22Rv1 (cell line): ENCODE data around the gene PRH2.

Experiments
- H3K27ac ChIP-seq: fragments of 450-650 bp; 2 replicates; pipeline ENCODE4 v1.5.1; 2017
- CTCF ChIP-seq: fragments of 450-650 bp; IDR thresholded peaks from 2 replicates; pipeline ENCODE4 v1.5.1; 2017; ENCODE audit warnings: mild to moderate bottlenecking
- ZFX ChIP-seq: fragments of 450-650 bp; IDR thresholded peaks from 2 replicates; pipeline ENCODE4 v1.6.1; 2017; ENCODE audit warnings: antibody characterized with exemption, borderline replicate concordance

PRH2 gene

GRCh38 chr12:10982244-10982643, 53.2 kb downstream of the PRH2 start:
- no peak overlapping the region for H3K27ac ChIP-seq
- no peak for TF ChIP-seq ZFX
- TF ChIP-seq CTCF: no peak
